Endothelial cell of umbilical vein (primary cell): ENCODE measurements around the gene SLCO3A1. TPM values are rescaled to one million over a fixed set of nuclear protein-coding genes. Genes with fewer than 3 reads are reported as not detected.

Experiments
- BruUV-seq: library from RNA; stranded (reverse); fragments of 400-500 nt; replicated peaks from 2 replicates; lab custom pipeline; 2021; lab: Mats Ljungman, UMichigan
- CTCF ChIA-PET: fragments of 300-600, 350-600 bp; sonication (Branson Sonifier 250); formaldehyde crosslinking; loops from one replicate; lab custom pipeline; 2021; ENCODE audit warnings: antibody characterized with exemption, inconsistent platforms; lab: Charles Lee
- POLR2A ChIA-PET: fragments of 300-600, 350-600 bp; sonication (Branson Sonifier 250); formaldehyde crosslinking; loops from one replicate; lab custom pipeline; 2021; ENCODE audit warnings: antibody characterized with exemption, inconsistent platforms; lab: Charles Lee
- DNase-seq: peaks from one replicate; pipeline ENCODE4 v3.0.0-alpha.2; 2011; ENCODE audit warnings: low read depth, low spot score
- FAIRE-seq: peaks from 2 replicates; lab custom pipeline; 2011; peaks lifted over from hg19 to GRCh38; lab: Jason Lieb, UNC
- H2AFZ ChIP-seq: 2 replicates; pipeline ENCODE4 v1.6.0; 2012; ENCODE audit warnings: low read depth, low read length, control low read depth, inconsistent platforms
- H3K27ac ChIP-seq: 2 replicates; pipeline ENCODE4 v1.5.1; 2011; ENCODE audit warnings: low read depth, mild to moderate bottlenecking, control low read depth, low read length, moderate library complexity; ENCODE audit not compliant: insufficient read depth
- H3K27me3 ChIP-seq, 2 experiments: 2 replicates each; pipeline versions ENCODE4 v1.6.0 to v1.6.1; 2011; ENCODE audit warnings: low read length in 2 of 2, mixed read lengths in 1 of 2; ENCODE audit not compliant: control insufficient read depth in 2 of 2, insufficient read depth in 2 of 2
- H3K36me3 ChIP-seq, 2 experiments: 2 replicates in 1 of 2; 3 replicates in 1 of 2; pipeline ENCODE4 v1.5.1; 2011; ENCODE audit warnings: low read length in 2 of 2, mild to moderate bottlenecking in 1 of 2, moderate library complexity in 1 of 2; ENCODE audit not compliant: control insufficient read depth in 2 of 2, insufficient read depth in 2 of 2; ENCODE audit errors: extremely low read depth in 1 of 2
- H3K4me1 ChIP-seq: 3 replicates; pipeline ENCODE4 v1.5.1; 2011; ENCODE audit warnings: mild to moderate bottlenecking, low read length; ENCODE audit not compliant: control insufficient read depth, insufficient read depth; ENCODE audit errors: extremely low read depth
- H3K4me2 ChIP-seq: 2 replicates; pipeline ENCODE4 v1.6.1; 2011; ENCODE audit warnings: low read length, control low read depth, mixed read lengths; ENCODE audit not compliant: insufficient read depth
- H3K4me3 ChIP-seq, 3 experiments: fragments of 200-600 bp in 1 of 3; sonication (generic), shearing (Covaris generic) in 1 of 3; replicated peaks in 1 of 3; 2 replicates each; pipeline ENCODE4 v1.5.1; 2011 to 2016; ENCODE audit warnings: control low read depth in 3 of 3, low read length in 3 of 3, mild to moderate bottlenecking in 2 of 3, inconsistent platforms in 1 of 3, low read depth in 1 of 3, moderate library complexity in 1 of 3; ENCODE audit not compliant: insufficient read depth in 1 of 3
- H3K79me2 ChIP-seq: 2 replicates; pipeline ENCODE4 v1.6.0; 2012; ENCODE audit warnings: low read length, inconsistent platforms; ENCODE audit not compliant: control insufficient read depth, insufficient read depth
- H3K9ac ChIP-seq: replicated peaks from 2 replicates; pipeline ENCODE3; 2011; ENCODE audit warnings: low read length, control low read depth; ENCODE audit not compliant: insufficient read depth; ENCODE audit errors: extremely low read depth
- H3K9me1 ChIP-seq: replicated peaks from 3 replicates; pipeline ENCODE4 v1.6.0; 2011; ENCODE audit warnings: mild to moderate bottlenecking, low read length; ENCODE audit not compliant: control insufficient read depth, insufficient read depth; ENCODE audit errors: extremely low read depth
- H3K9me3 ChIP-seq: replicated peaks from 2 replicates; pipeline ENCODE4 v1.5.1; 2012; ENCODE audit warnings: low read length, inconsistent platforms; ENCODE audit not compliant: control insufficient read depth, insufficient read depth
- H4K20me1 ChIP-seq: replicated peaks from 2 replicates; pipeline ENCODE3; 2011; ENCODE audit warnings: mild to moderate bottlenecking, low read length; ENCODE audit not compliant: control insufficient read depth, insufficient read depth; ENCODE audit errors: extremely low read depth
- EZH2 ChIP-seq: IDR thresholded peaks from 2 replicates; pipeline ENCODE4 v1.6.1; 2012; ENCODE audit warnings: borderline replicate concordance, low read depth, mild to moderate bottlenecking, moderate library complexity, low read length, inconsistent platforms; ENCODE audit not compliant: severe bottlenecking
- FOS ChIP-seq: IDR thresholded peaks from 2 replicates; pipeline ENCODE4 v1.6.1; 2011; ENCODE audit warnings: mild to moderate bottlenecking, low read length, moderate library complexity, borderline replicate concordance; ENCODE audit not compliant: insufficient read depth
- GATA2 ChIP-seq: IDR thresholded peaks from 2 replicates; pipeline ENCODE4 v1.7.0; 2011; ENCODE audit warnings: low read depth, mild to moderate bottlenecking, moderate library complexity, mixed read lengths, low read length; ENCODE audit not compliant: insufficient read length, insufficient read depth
- JUN ChIP-seq: IDR thresholded peaks from 2 replicates; pipeline ENCODE4 v1.6.1; 2011; ENCODE audit warnings: borderline replicate concordance, low read depth; ENCODE audit not compliant: insufficient read length, insufficient read depth
- MAX ChIP-seq: IDR thresholded peaks from 2 replicates; pipeline ENCODE4 v1.6.1; 2011; ENCODE audit not compliant: insufficient read depth, insufficient read length
- MYC ChIP-seq: IDR thresholded peaks from one replicate; pipeline ENCODE4 v1.6.1; 2011; ENCODE audit warnings: mild to moderate bottlenecking, low read depth, low read length
- POLR2A ChIP-seq: IDR thresholded peaks from 2 replicates; pipeline ENCODE4 v1.6.1; 2012; ENCODE audit warnings: low read depth, mild to moderate bottlenecking, control low read depth, low read length
- POLR2AphosphoS5 ChIP-seq: IDR thresholded peaks from 2 replicates; pipeline ENCODE4 v1.6.1; 2012; ENCODE audit warnings: low read depth, mild to moderate bottlenecking, control low read depth, low read length, moderate library complexity; ENCODE audit not compliant: insufficient read depth
- dilution Hi-C: fragments of 300-500 bp; cut with MboI; formaldehyde crosslinking; loops from one replicate; pipeline ENCODE4 v1.15.0; 2019; ENCODE audit warnings: low sequenced_read_pairs; ENCODE audit not compliant: extremely low pct_ligation_motif_present
- intact Hi-C: fragments of 100-400 bp; cut with micrococcal nuclease; formaldehyde crosslinking; loops from one replicate; pipeline ENCODE4 v1.10.0; 2022
- polyA plus RNA-seq, 4 experiments: library from polyadenylated mRNA; depleted of rRNA in 3 of 4; stranded (reverse) in 3 of 4; unstranded in 1 of 4; fragments of >200 nt; gene quantifications; 2 replicates each; pipeline versions ENCODE4 v1.2.1 to v1.2.3, GENCODE V29; 2011 to 2012; ENCODE audit warnings: missing spikeins in 1 of 4
- total RNA-seq: library from RNA; stranded (reverse); gene quantifications from 2 replicates; pipeline ENCODE4 v1.2.3, GENCODE V29; 2021
- TF ChIP-seq, protein P1 (sequence below), 2 donors: IDR thresholded peaks; 1 replicate in 1 of 2; 2 replicates in 1 of 2; pipeline ENCODE4 v1.5.1; 2011; ENCODE audit warnings: low read length in 2 of 2, mild to moderate bottlenecking in 2 of 2, moderate library complexity in 2 of 2, control low read depth in 1 of 2, inconsistent platforms in 1 of 2, low read depth in 1 of 2; ENCODE audit not compliant: insufficient read depth in 1 of 2; ENCODE audit errors: extremely low read depth in 1 of 2

The SLCO3A1 gene
- total and polyA plus RNA-seq, 2 donors (not counting 3 experiments of a cell fraction or from before 2014, with no cell fraction given): 0.88 to 0.92 TPM

- ChIA-PET CTCF (no interaction called here), POLR2A (no interaction called here)
- no peak overlapping the region for H3K9ac ChIP-seq
- peaks cover 2% of the 10 kb centered on the region for H3K9me3 ChIP-seq
- no peaks in the 10 kb centered on the region for H3K4me1 ChIP-seq
- DNase-seq: no peak
- H3K4me3 ChIP-seq: no peak overlapping the region
- H3K27ac ChIP-seq: no peak overlapping the region
- no peaks in the 10 kb centered on the region for H3K79me2 ChIP-seq
- intact Hi-C loops: no loop called here
- dilution Hi-C loops: no loop called here
- FAIRE-seq: no peak
- no peak overlapping the region for H2AFZ ChIP-seq
- TF ChIP-seq, protein P1, sequence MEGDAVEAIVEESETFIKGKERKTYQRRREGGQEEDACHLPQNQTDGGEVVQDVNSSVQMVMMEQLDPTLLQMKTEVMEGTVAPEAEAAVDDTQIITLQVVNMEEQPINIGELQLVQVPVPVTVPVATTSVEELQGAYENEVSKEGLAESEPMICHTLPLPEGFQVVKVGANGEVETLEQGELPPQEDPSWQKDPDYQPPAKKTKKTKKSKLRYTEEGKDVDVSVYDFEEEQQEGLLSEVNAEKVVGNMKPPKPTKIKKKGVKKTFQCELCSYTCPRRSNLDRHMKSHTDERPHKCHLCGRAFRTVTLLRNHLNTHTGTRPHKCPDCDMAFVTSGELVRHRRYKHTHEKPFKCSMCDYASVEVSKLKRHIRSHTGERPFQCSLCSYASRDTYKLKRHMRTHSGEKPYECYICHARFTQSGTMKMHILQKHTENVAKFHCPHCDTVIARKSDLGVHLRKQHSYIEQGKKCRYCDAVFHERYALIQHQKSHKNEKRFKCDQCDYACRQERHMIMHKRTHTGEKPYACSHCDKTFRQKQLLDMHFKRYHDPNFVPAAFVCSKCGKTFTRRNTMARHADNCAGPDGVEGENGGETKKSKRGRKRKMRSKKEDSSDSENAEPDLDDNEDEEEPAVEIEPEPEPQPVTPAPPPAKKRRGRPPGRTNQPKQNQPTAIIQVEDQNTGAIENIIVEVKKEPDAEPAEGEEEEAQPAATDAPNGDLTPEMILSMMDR (IDR thresholded peaks at IDR 0.05; ENCODE audit: extremely low read depth in 1 of 2, insufficient read depth in 1 of 2, low read depth in 1 of 2, low read length in 2 of 2): no peak
- TF ChIP-seq POLR2AphosphoS5 (no peak), JUN (no peak), MAX (no peak), GATA2 (no peak), POLR2A (no peak), FOS (no peak), EZH2 (no peak), MYC (no peak)
- H3K36me3 ChIP-seq: no peaks in the 10 kb centered on the region
- H4K20me1 ChIP-seq: no peaks in the 10 kb centered on the region
- no peaks in the 10 kb centered on the region for H3K9me1 ChIP-seq
- H3K27me3 ChIP-seq: no peaks in the 10 kb centered on the region
- BruUV-seq: no TSS peak
- H3K4me2 ChIP-seq: no peak overlapping the region
Measured at GRCh38 chr15:92000709-92001108, 147.2 kb downstream of the SLCO3A1 start.
